ENCODE data around the gene SNRPN.

The SNRPN gene

DNA sequence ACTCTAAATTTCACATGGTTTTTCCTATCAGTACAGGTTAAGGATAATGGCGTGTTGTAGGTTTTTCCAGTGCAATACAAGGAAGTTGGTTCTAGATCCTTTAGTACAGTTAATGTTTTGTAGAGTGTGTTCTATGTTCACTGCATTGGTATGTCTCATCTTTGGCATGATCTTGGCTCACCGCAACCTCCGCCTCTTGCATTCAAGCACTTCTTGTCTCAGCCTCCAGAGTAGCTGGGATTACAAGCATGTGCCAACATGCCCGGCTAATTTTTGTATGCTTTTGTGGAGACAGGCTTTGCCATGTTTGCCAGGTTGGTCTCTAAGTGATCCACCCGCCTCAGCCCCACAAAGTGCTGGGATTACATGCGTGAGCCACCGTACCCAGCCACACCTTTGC is 30.4 kb downstream of the SNRPN start:
- DNase-seq (ENCODE audit: low read depth in 1 of 2, low spot score in 1 of 2): no peak
- in situ Hi-C loops (cut with HindIII; ENCODE audit: low pct_unique_long_range_greater_than_20kb, low sequenced_read_pairs): no loop called here
- no peak for TF ChIP-seq JUND (IDR thresholded peaks at IDR 0.05; ENCODE audit: low read depth)

DNA sequence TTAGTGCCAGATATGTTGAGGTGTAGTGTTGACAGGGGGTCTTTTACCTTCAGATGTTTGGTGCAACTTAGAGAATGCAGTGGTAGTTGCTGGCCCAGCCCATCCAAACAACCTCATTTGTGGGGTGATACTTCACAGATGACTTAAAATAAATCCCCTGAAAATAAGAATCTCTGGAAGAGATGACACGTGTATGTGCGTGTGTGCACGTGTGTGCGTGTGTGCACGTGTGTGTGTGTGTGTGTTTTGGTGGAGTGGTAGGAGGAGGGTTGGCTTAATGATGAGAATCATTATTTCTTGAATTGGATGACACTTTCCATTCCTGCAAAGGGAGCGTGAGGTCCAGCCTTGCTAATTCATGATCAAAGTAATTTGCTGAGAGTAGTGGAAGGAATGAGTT is 31.9 kb downstream of the SNRPN start:
- no peak for DNase-seq (ENCODE audit: low read depth in 1 of 2, low spot score in 1 of 2)
- in situ Hi-C loops (cut with HindIII; ENCODE audit: low pct_unique_long_range_greater_than_20kb, low sequenced_read_pairs): no loop called here
- no peak for TF ChIP-seq JUND (IDR thresholded peaks at IDR 0.05; ENCODE audit: low read depth)

DNA sequence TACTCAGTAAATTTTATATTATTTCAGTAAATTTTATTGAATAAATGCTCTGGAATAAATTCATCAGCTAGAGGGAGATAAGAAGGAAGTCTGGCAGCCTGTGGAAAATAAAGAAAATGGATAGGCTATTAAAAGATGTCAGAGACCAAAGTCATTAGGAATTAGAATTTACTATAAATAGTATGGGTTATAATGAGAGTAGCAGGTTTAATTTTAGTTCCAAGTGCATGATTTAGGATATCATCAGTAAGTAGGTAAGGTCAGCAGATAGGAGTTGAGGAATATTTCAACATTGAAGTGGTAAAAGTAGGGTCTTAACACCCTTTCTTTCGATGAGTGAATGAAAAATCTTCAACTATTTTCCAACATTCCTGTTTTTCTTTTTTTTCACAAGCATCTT is 64.6 kb downstream of the SNRPN start:
- TF ChIP-seq JUND (IDR thresholded peaks at IDR 0.05; ENCODE audit: low read depth): no peak
- no peak for DNase-seq (ENCODE audit: low read depth in 1 of 2, low spot score in 1 of 2)
- in situ Hi-C loops (cut with HindIII; ENCODE audit: low pct_unique_long_range_greater_than_20kb, low sequenced_read_pairs): no loop called here

DNA sequence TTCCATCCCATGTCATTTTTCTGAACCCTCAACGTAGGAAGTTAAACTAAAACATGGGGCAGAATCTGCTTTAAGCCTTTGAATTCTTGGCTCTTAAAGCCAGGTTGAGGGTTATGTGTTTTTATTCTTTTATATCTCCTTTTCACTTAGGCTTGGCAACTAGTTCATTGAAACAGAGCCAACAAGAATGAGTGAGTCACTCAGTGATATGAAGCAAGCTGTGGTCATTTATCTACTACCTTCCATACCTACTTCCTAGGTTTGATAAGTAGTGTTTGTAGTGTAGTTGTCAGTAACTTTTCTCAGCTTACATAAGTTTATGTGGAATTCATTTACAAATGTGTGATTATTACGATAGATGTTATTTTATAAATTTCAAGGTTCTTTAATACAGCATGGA is 67.4 kb downstream of the SNRPN start:
- DNase-seq (ENCODE audit: low read depth in 1 of 2, low spot score in 1 of 2): no peak
- in situ Hi-C loops (cut with HindIII; ENCODE audit: low pct_unique_long_range_greater_than_20kb, low sequenced_read_pairs): no loop called here
- TF ChIP-seq JUND (IDR thresholded peaks at IDR 0.05; ENCODE audit: low read depth): no peak

Data from T47D (cell line).